HG02943 (cell line): ENCODE results near the gene SPSB1.

Experiments used
- ATAC-seq: cut with Tn5 transposase; IDR thresholded peaks from one replicate; pipeline ENCODE4 v1.9.1; 2021; ENCODE audit warnings: mild to moderate bottlenecking, low read depth, moderate library complexity; ENCODE audit not compliant: unreplicated experiment

The SPSB1 gene

GRCh38 chr1:9258629-9259028 is 34.1 kb upstream of the SPSB1 start:
- ATAC-seq: no peak

GRCh38 chr1:9260059-9260766 is 32.5 kb upstream of the SPSB1 start:
- no peak for ATAC-seq

GRCh38 chr1:9261496-9261895 is 31.2 kb upstream of the SPSB1 start:
- ATAC-seq: no peak

GRCh38 chr1:9262096-9262986 is 30.4 kb upstream of the SPSB1 start:
- no peak for ATAC-seq

GRCh38 chr1:9263276-9263855 is 29.3 kb upstream of the SPSB1 start:
- no peak for ATAC-seq

- no peak for ATAC-seq
Observed at GRCh38 chr1:9263984-9264872, 28.5 kb upstream of the SPSB1 start.

- no peak for ATAC-seq
Observed at GRCh38 chr1:9265037-9265436, 27.7 kb upstream of the SPSB1 start.

- ATAC-seq: no peak
Observed at GRCh38 chr1:9265968-9266367, 26.7 kb upstream of the SPSB1 start.

GRCh38 chr1:9267352-9267686 is 25.4 kb upstream of the SPSB1 start:
- no peak for ATAC-seq

GRCh38 chr1:9267827-9268581 is 24.7 kb upstream of the SPSB1 start:
- ATAC-seq: no peak

- ATAC-seq: no peak
Observed at GRCh38 chr1:9269078-9269501, 23.6 kb upstream of the SPSB1 start.

GRCh38 chr1:9269721-9270120 is 23.0 kb upstream of the SPSB1 start:
- ATAC-seq: no peak

- no peak for ATAC-seq
Observed at GRCh38 chr1:9270290-9270883, 22.3 kb upstream of the SPSB1 start.

- no peak for ATAC-seq
Observed at GRCh38 chr1:9271283-9271682, 21.4 kb upstream of the SPSB1 start.

- no peak for ATAC-seq
Observed at GRCh38 chr1:9271861-9272595, 20.7 kb upstream of the SPSB1 start.

- no peak for ATAC-seq
Observed at GRCh38 chr1:9273177-9273576, 19.5 kb upstream of the SPSB1 start.

GRCh38 chr1:9275161-9275560 is 17.5 kb upstream of the SPSB1 start:
- ATAC-seq: no peak

- no peak for ATAC-seq
Observed at GRCh38 chr1:9275567-9276034, 17.1 kb upstream of the SPSB1 start.

- no peak for ATAC-seq
Observed at GRCh38 chr1:9278116-9278515, 14.6 kb upstream of the SPSB1 start.
